CD14-positive monocyte (primary cell): Measurements from ENCODE around the gene SFRP5. TPM values are rescaled to one million over a fixed set of nuclear protein-coding genes. Genes with fewer than 3 reads are reported as not detected.

Experiments used
- DNase-seq, 3 donors: peaks; one replicate each; pipeline ENCODE4 v3.0.0-alpha.2; 2011 to 2022
- H2AFZ ChIP-seq: 2 replicates; pipeline ENCODE4 v1.6.0; 2012; ENCODE audit warnings: mild to moderate bottlenecking, low read depth, low read length, inconsistent platforms; ENCODE audit not compliant: insufficient read depth, poor library complexity, severe bottlenecking
- H3K27ac ChIP-seq, 2 donors: 1 replicate in 1 of 2; 2 replicates in 1 of 2; pipeline ENCODE4 v1.5.1; 2012 to 2013; ENCODE audit warnings: low read length in 2 of 2, control low read depth in 1 of 2, inconsistent platforms in 1 of 2, low read depth in 1 of 2, mild to moderate bottlenecking in 1 of 2
- H3K27me3 ChIP-seq, 2 donors: one replicate each; pipeline versions ENCODE4 v1.6.0 to v1.6.1; 2011 to 2013; ENCODE audit warnings: low read length in 2 of 2; ENCODE audit not compliant: control insufficient read depth in 2 of 2, insufficient read depth in 2 of 2
- H3K36me3 ChIP-seq, 2 donors: replicated peaks in 1 of 2; 1 replicate in 1 of 2; 2 replicates in 1 of 2; pipeline versions ENCODE4 v1.5.1 to v1.6.1; 2012 to 2013; ENCODE audit warnings: low read length in 2 of 2, control low read depth in 1 of 2, inconsistent platforms in 1 of 2, mild to moderate bottlenecking in 1 of 2; ENCODE audit not compliant: insufficient read depth in 2 of 2, control insufficient read depth in 1 of 2
- H3K4me1 ChIP-seq, 2 donors: 1 replicate in 1 of 2; 2 replicates in 1 of 2; pipeline versions ENCODE4 v1.5.1 to v1.6.1; 2012 to 2013; ENCODE audit warnings: low read length in 2 of 2, control low read depth in 1 of 2, inconsistent platforms in 1 of 2, mild to moderate bottlenecking in 1 of 2, moderate library complexity in 1 of 2; ENCODE audit not compliant: insufficient read depth in 2 of 2, control insufficient read depth in 1 of 2
- H3K4me2 ChIP-seq: replicated peaks from 2 replicates; pipeline ENCODE3; 2012; ENCODE audit warnings: low read length, moderate library complexity, mild to moderate bottlenecking; ENCODE audit not compliant: poor library complexity, severe bottlenecking; ENCODE audit errors: extremely low read depth
- H3K4me3 ChIP-seq, 3 experiments: fragments of 200-600 bp in 1 of 3; sonication (generic) in 1 of 3; replicated peaks in 1 of 3; 1 replicate in 2 of 3; 2 replicates in 1 of 3; pipeline ENCODE4 v1.5.1; 2011 to 2013; ENCODE audit warnings: low read length in 3 of 3, mild to moderate bottlenecking in 3 of 3, control low read depth in 2 of 3, low read depth in 2 of 3, inconsistent platforms in 1 of 3, moderate library complexity in 1 of 3
- H3K79me2 ChIP-seq: 2 replicates; pipeline ENCODE4 v1.6.0; 2012; ENCODE audit warnings: mild to moderate bottlenecking, control low read depth, inconsistent platforms, low read length, moderate library complexity; ENCODE audit not compliant: insufficient read depth
- H3K9ac ChIP-seq: 2 replicates; pipeline ENCODE4 v1.6.0; 2017; ENCODE audit warnings: low read length, mild to moderate bottlenecking; ENCODE audit not compliant: insufficient read depth, poor library complexity, severe bottlenecking
- H3K9me3 ChIP-seq, 2 donors: replicated peaks in 1 of 2; 1 replicate in 1 of 2; 2 replicates in 1 of 2; pipeline versions ENCODE4 v1.5.1 to v1.6.1; 2012 to 2013; ENCODE audit warnings: low read length in 2 of 2, control low read depth in 1 of 2; ENCODE audit not compliant: control insufficient read depth in 1 of 2, insufficient read depth in 1 of 2
- H4K20me1 ChIP-seq: 2 replicates; pipeline ENCODE4 v1.6.0; 2012; ENCODE audit warnings: mild to moderate bottlenecking, low read length, control low read depth, moderate library complexity; ENCODE audit not compliant: insufficient read depth
- H3K27ac Mint-ChIP-seq, 7 donors: one replicate each; pipeline ENCODE4 v1.8.0; 2020; ENCODE audit warnings: mild to moderate bottlenecking in 7 of 7, mixed read lengths in 7 of 7, moderate library complexity in 6 of 7, inconsistent platforms in 2 of 7
- H3K27me3 Mint-ChIP-seq, 3 donors: one replicate each; pipeline ENCODE4 v1.8.0; 2021 to 2022; ENCODE audit warnings: low read depth in 3 of 3, mild to moderate bottlenecking in 3 of 3, mixed read lengths in 3 of 3, moderate library complexity in 3 of 3, inconsistent platforms in 1 of 3
- H3K36me3 Mint-ChIP-seq, 2 donors: one replicate each; pipeline ENCODE4 v1.8.0; 2020; ENCODE audit warnings: mixed read lengths in 2 of 2, inconsistent platforms in 1 of 2, mild to moderate bottlenecking in 1 of 2
- H3K4me1 Mint-ChIP-seq: one replicate; pipeline ENCODE4 v1.8.0; 2020; ENCODE audit warnings: mild to moderate bottlenecking, mixed read lengths
- H3K4me3 Mint-ChIP-seq, 2 donors: one replicate each; pipeline ENCODE4 v1.8.0; 2020; ENCODE audit warnings: mild to moderate bottlenecking in 2 of 2, mixed read lengths in 2 of 2, moderate library complexity in 1 of 2
- H3K9me3 Mint-ChIP-seq, 7 donors: one replicate each; pipeline ENCODE4 v1.8.0; 2020 to 2022; ENCODE audit warnings: mixed read lengths in 7 of 7, mild to moderate bottlenecking in 6 of 7, moderate library complexity in 6 of 7, inconsistent platforms in 2 of 7
- WGBS: methylation state at CpG from one replicate; pipeline ENCODE4 v1.1.5; 2013; ENCODE audit warnings: missing lambda C conversion rate; ENCODE audit not compliant: insufficient coverage; 5-methylcytosine and 5-hydroxymethylcytosine counted together
- intact Hi-C, 2 donors: fragments of 100-400 bp; cut with micrococcal nuclease; formaldehyde crosslinking; loops; one replicate each; pipeline versions ENCODE4 v1.15.0 to v1.15.1; 2023
- polyA plus RNA-seq, 3 donors: library from polyadenylated mRNA; depleted of rRNA in 1 of 3; unstranded in 2 of 3; stranded (reverse) in 1 of 3; fragments of 300-500 nt in 2 of 3; fragments of >200 nt in 1 of 3; fragmentation: Illumina TruSeq in 2 of 3; gene quantifications; 1 replicate in 2 of 3; 2 replicates in 1 of 3; pipeline ENCODE4 v1.2.3, GENCODE V29; 2012 to 2021
- TF ChIP-seq, protein P1 (sequence below): fragments of 200-600 bp; IDR thresholded peaks from one replicate; pipeline ENCODE4 v1.8.0; 2022; ENCODE audit warnings: antibody characterized with exemption, mild to moderate bottlenecking

The SFRP5 gene
- polyA plus RNA-seq, 3 donors = not detected

DNA sequence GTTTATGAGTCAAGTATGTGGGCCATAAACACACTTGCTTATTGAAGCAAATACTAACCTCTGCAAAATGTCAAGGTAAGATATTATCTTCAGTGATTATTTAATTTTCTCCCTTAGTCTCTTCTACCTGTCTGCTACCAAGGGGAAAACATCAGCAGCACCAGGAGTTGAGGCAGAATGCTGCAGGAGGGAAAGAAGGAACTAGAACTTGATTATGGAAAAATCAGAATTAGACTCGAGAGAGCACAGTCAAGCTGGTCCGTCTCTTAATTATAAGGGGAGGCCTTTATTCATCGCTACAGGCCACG is 39.8 kb downstream of the SFRP5 start:
- Histone ChIP-seq H3K9ac (no peak overlapping the region), H3K27ac (no peak overlapping the region), H3K4me2 (no peak overlapping the region), H3K27me3 (no peaks in the 10 kb centered on the region), H3K36me3 (no peaks in the 10 kb centered on the region), H3K4me1 (peaks cover 12 to 13% of the 10 kb centered on the region in 2 donors), H3K9me3 (no peaks in the 10 kb centered on the region), H3K4me3 (no peak overlapping the region), H2AFZ (no peak overlapping the region), H3K79me2 (no peaks in the 10 kb centered on the region), H4K20me1 (no peaks in the 10 kb centered on the region)
- Mint-ChIP-seq H3K27ac (no peak overlapping the region), H3K4me1 (peaks cover 16% of the 10 kb centered on the region), H3K36me3 (no peaks in the 10 kb centered on the region), H3K4me3 (no peak overlapping the region), H3K27me3 (peaks cover 0 to 3% (median 2%) of the 10 kb centered on the region in 3 donors), H3K9me3 (peaks cover 0 to 3% (median 0%) of the 10 kb centered on the region in 7 donors)
- TF ChIP-seq, protein P1, sequence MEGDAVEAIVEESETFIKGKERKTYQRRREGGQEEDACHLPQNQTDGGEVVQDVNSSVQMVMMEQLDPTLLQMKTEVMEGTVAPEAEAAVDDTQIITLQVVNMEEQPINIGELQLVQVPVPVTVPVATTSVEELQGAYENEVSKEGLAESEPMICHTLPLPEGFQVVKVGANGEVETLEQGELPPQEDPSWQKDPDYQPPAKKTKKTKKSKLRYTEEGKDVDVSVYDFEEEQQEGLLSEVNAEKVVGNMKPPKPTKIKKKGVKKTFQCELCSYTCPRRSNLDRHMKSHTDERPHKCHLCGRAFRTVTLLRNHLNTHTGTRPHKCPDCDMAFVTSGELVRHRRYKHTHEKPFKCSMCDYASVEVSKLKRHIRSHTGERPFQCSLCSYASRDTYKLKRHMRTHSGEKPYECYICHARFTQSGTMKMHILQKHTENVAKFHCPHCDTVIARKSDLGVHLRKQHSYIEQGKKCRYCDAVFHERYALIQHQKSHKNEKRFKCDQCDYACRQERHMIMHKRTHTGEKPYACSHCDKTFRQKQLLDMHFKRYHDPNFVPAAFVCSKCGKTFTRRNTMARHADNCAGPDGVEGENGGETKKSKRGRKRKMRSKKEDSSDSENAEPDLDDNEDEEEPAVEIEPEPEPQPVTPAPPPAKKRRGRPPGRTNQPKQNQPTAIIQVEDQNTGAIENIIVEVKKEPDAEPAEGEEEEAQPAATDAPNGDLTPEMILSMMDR = peak; percentile 45
- intact Hi-C loops = loop anchor here (5.0 to 10.0 kb wide), 2 partner anchors 55 to 157 kb away; partner anchors contain the start of gene ANKRD2 (in 1 of the 2)
- DNase-seq = no peak
- WGBS = no CpG with 5 or more reads among the region's 4 CpGs

DNA sequence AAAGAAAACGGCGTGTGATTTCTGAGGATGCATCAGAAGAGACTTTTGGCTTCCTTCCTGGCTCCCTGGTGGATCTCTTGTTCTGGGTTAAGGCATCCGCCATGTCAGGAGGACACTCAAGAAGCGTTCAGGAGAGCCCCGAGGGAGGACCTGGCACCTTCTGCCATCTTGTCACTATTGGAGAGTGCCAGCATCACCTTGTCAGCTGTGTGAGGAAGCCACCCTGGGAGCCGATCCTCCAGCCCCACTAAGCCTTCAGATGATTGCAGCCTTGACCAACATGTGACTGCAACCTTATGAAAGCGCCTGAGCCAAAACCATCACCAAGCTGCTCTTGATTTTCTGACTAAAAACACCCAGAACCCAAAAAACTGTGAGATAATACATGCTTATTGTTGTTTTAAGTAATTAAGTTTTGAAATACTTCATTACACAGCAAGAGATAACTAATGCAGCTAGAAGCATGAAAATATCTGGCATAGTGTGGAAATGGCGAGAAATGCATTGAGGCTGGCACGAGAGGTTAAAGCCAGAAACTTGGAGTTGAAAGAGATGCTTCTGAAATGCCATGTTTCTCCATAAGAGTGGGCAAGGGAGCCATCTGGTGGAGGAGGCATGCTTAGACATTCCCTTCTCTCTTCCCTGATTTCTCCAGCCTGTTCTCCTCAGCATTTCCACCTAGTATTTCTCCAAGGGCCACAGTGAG is 40.3 kb downstream of the SFRP5 start:
- Histone ChIP-seq H3K4me2 (no peak overlapping the region), H3K9me3 (no peaks in the 10 kb centered on the region), H3K4me3 (no peak overlapping the region), H3K27ac (no peak overlapping the region), H3K9ac (no peak overlapping the region), H3K36me3 (no peaks in the 10 kb centered on the region), H2AFZ (no peak overlapping the region), H3K4me1 (peaks cover 8 to 9% of the 10 kb centered on the region in 2 donors), H4K20me1 (no peaks in the 10 kb centered on the region), H3K27me3 (no peaks in the 10 kb centered on the region), H3K79me2 (no peaks in the 10 kb centered on the region)
- 76% methylated on average over 8 of the region's 9 CpGs for WGBS
- peak; percentile 59 to 74 (median 71) for DNase-seq
- Mint-ChIP-seq H3K27me3 (peaks cover 0 to 3% (median 2%) of the 10 kb centered on the region in 3 donors), H3K36me3 (no peaks in the 10 kb centered on the region), H3K27ac (no peak overlapping the region), H3K4me3 (no peak overlapping the region), H3K9me3 (peaks cover 0 to 4% (median 0%) of the 10 kb centered on the region in 7 donors), H3K4me1 (peaks cover 13% of the 10 kb centered on the region)
- intact Hi-C loops = loop anchor here (1.0 to 10.0 kb wide), 4 partner anchors 22 to 157 kb away; partner anchors contain the start of gene ANKRD2 (in 1 of the 2)
- TF ChIP-seq, protein P1 = peak; percentile 89
